ENCODE measurements around the gene CYP2C9.

CYP2C9 gene

GRCh38 chr10:95039281-95039680 lies 100.8 kb downstream of the CYP2C9 start:
- no peak for DNase-seq (ENCODE audit: low read depth)

Measured in amniotic epithelial cell (primary cell).